HG03095 (cell line): ENCODE results near the gene WNK3.

Experiments used
- ATAC-seq: cut with Tn5 transposase; IDR thresholded peaks from one replicate; pipeline ENCODE4 v1.9.1; 2021; ENCODE audit warnings: moderate library complexity; ENCODE audit not compliant: unreplicated experiment

WNK3 gene

DNA sequence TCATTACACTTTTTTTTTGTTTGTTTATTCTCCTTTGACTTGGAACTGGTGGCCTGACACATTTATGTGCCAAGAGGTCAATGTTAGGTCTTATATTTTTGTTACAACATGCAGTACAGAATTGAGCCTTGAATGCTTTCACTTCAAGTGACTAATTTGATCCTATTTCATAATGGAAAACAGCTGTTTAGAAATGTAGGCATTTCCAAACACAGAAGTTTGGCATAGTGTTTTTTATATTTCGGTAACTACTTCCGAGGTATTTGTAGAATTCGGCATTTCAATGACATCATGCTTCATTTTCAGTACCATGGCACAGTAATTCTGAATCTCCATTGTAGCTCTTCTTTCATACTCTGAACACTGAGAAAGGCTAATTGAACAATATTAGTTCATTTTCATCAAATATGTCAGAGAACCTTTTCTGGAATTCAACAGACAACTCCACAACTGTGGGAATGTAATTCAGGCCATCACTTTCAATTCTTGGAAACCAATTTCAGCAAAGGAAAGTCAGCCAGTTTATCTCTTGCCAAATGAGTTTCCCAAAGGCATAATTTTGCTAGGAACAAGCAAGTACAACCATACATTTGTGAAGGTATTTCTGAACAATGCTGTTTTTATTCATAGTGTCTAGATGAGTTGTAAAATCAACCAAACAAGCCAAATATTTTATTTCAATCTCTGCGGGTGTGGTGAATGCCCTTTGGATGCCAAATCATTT lies 186.2 kb downstream of the WNK3 start:
- ATAC-seq = no peak

DNA sequence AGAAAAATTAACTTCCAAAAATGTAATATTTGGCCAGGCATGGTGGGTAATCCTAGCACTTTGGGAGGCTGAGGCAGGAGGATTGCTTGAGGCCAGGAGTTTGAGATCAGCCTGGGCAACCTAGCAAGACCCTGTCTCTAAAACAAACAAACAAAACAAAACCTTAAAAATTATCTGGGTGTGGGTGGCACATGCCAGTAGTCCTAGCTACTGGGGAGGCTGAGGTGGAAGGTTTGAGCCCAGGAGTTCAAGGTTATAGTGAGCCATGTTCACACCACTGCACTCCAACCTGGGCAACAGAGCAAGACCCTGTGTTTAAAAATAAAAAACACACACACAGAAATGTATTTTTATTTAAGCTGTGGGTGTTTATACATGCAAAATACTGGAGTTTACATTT lies 186.8 kb downstream of the WNK3 start:
- ATAC-seq = no peak

DNA sequence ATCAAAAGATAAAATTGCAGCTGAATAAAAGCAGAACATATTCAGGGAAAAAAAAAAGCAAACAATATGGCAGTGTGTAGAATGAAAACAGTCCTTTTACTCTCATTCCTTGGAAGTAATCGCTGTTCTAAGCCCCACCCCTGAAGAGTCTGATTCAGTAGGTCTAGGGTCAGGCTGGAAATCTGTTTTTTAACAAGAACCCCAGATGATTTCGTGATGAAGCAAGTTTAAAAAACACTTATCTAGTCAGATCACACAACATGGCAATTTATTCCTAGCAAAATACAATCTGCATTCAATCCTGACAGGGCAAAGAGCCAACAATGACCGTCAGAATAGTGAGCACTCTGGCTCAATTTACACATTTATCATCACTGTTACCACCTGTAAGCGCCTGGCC lies 190.9 kb downstream of the WNK3 start:
- no peak for ATAC-seq

- no peak for ATAC-seq
These were observed 200.3 kb downstream of the WNK3 start for GRCh38 chrX:54157561-54157960.
